ENCODE data around the gene SPIRE1. TPM values are rescaled to one million over a fixed set of nuclear protein-coding genes. Genes with fewer than 3 reads are reported as not detected.
"Not testable (repeated sequence)": the region's sequence is repeated elsewhere in the genome, so short reads cannot be mapped to it uniquely, and the experiment has no call there.

SPIRE1 gene
- total RNA-seq, 6 donors from 2014 or later, result 33.9 to 76.7 (median 59.6) TPM

GRCh38 chr18:12491611-12492435 lies 166.1 kb downstream of the SPIRE1 start:
- Histone ChIP-seq H3K36me3 (peaks cover 0 to 33% (median 9%) of the 10 kb centered on the region in 4 donors), H3K9me3 (no peaks in the 10 kb centered on the region), H3K4me3 (no peak overlapping the region), H3K4me1 (no peaks in the 10 kb centered on the region), H3K27me3 (no peaks in the 10 kb centered on the region), H3K27ac (no peak overlapping the region)
- DNase-seq, result no peak
- no peak for TF ChIP-seq CTCF (IDR thresholded peaks at IDR 0.05)
- no peak for ATAC-seq (ENCODE audit: low FRiP score in 2 of 2)
- 84 to 89% methylated on average over 9 of the region's 9 CpGs for WGBS, 2 donors

GRCh38 chr18:12485479-12486105 lies 172.3 kb downstream of the SPIRE1 start:
- ATAC-seq (ENCODE audit: low FRiP score in 2 of 2) (no peak), DNase-seq (no peak)
- Histone ChIP-seq H3K4me3 (no peak overlapping the region), H3K4me1 (no peaks in the 10 kb centered on the region), H3K27me3 (no peaks in the 10 kb centered on the region), H3K36me3 (peaks cover 0 to 2% (median 0%) of the 10 kb centered on the region in 4 donors), H3K9me3 (no peaks in the 10 kb centered on the region), H3K27ac (no peak overlapping the region)
- 87 to 91% methylated on average over 5 of the region's 5 CpGs for WGBS, 2 donors
- TF ChIP-seq EP300 (IDR thresholded peaks at IDR 0.05), result no peak
- no peak for TF ChIP-seq POLR2AphosphoS5 (IDR thresholded peaks at IDR 0.05)
- no peak for TF ChIP-seq POLR2A (IDR thresholded peaks at IDR 0.05)
- no peak for TF ChIP-seq CTCF (IDR thresholded peaks at IDR 0.05)

DNA sequence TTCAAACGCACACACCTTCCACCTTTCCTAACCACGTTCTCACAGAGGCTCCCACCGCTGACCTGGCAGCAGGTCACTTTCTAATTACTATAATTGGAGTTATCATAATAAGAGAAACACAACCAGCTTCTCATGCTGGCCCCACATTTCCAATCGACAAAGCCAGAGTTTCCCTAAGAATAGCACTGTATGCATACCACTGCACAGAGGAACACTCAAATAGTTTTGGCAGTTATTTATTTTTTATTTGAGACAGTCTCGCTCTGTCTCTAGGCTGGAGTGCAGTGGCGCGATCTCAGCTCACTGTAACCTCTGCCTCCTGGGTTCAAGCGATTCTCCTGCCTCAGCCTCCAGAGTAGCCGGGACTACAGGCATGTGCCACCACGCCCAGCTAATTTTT lies 176.0 kb downstream of the SPIRE1 start:
- H3K36me3 ChIP-seq, result peaks cover 0 to 26% (median 10%) of the 10 kb centered on the region in 4 donors
- 89 to 91% methylated on average over 10 of the region's 10 CpGs for WGBS, 2 donors
- DNase-seq, result not testable (repeated sequence)

GRCh38 chr18:12479982-12480381 lies 177.9 kb downstream of the SPIRE1 start:
- no peaks in the 10 kb centered on the region for H3K9me3 ChIP-seq
- H3K4me1 ChIP-seq, result no peaks in the 10 kb centered on the region
- peaks cover 0 to 26% (median 11%) of the 10 kb centered on the region in 4 donors for H3K36me3 ChIP-seq
- H3K27me3 ChIP-seq, result no peaks in the 10 kb centered on the region
- TF ChIP-seq POLR2AphosphoS5 (IDR thresholded peaks at IDR 0.05), result no peak
- DNase-seq, result no peak
- no peak for ATAC-seq (ENCODE audit: low FRiP score in 2 of 2)
- no peak overlapping the region for H3K4me3 ChIP-seq
- no peak overlapping the region for H3K27ac ChIP-seq

More for the DNA sequence above, 176.0 kb downstream of the SPIRE1 start:
- not testable (repeated sequence) for H3K27ac ChIP-seq; ATAC-seq (ENCODE audit: low FRiP score in 2 of 2); H3K9me3 ChIP-seq; H3K4me1 ChIP-seq; H3K4me3 ChIP-seq; H3K27me3 ChIP-seq

- Histone ChIP-seq H3K4me3 (no peak overlapping the region), H3K4me1 (no peaks in the 10 kb centered on the region), H3K27me3 (no peaks in the 10 kb centered on the region), H3K36me3 (peaks cover 0 to 27% (median 11%) of the 10 kb centered on the region in 4 donors), H3K9me3 (no peaks in the 10 kb centered on the region), H3K27ac (no peak overlapping the region)
- DNase-seq, result no peak
- no peak for ATAC-seq (ENCODE audit: low FRiP score in 2 of 2)
- 84 to 92% methylated on average over 3 of the region's 3 CpGs for WGBS, 2 donors
- no peak for TF ChIP-seq CTCF (IDR thresholded peaks at IDR 0.05)
- TF ChIP-seq POLR2AphosphoS5 (IDR thresholded peaks at IDR 0.05), result no peak
- no peak for TF ChIP-seq EP300 (IDR thresholded peaks at IDR 0.05)
- TF ChIP-seq POLR2A (IDR thresholded peaks at IDR 0.05), result no peak
Observed at GRCh38 chr18:12479536-12479935, 178.4 kb downstream of the SPIRE1 start.
